MM.1S (cell line): ENCODE measurements around the gene PDXDC1.
"Not testable (repeated sequence)": the region's sequence is repeated elsewhere in the genome, so short reads cannot be mapped to it uniquely, and the experiment has no call there.

ENCODE experiments used
- DNase-seq: peaks from one replicate; pipeline ENCODE4 v3.0.0-alpha.2; 2015
- H2AFZ ChIP-seq: fragments of 300-600 bp; sonication (generic); 2 replicates; pipeline ENCODE4 v1.6.0; 2016; ENCODE audit warnings: antibody characterized with exemption, low read length
- H3F3A ChIP-seq: fragments of 300-600 bp; sonication (generic); 2 replicates; pipeline ENCODE4 v1.6.1; 2016; ENCODE audit warnings: mild to moderate bottlenecking, antibody characterized with exemption, low read length, moderate library complexity, mixed read lengths; ENCODE audit not compliant: insufficient read depth
- H3K27ac ChIP-seq: fragments of 300-600 bp; sonication (generic); 2 replicates; pipeline ENCODE4 v1.5.1; 2016; ENCODE audit warnings: mild to moderate bottlenecking, low read length
- H3K27me3 ChIP-seq: fragments of 300-600 bp; sonication (generic); replicated peaks from 2 replicates; pipeline ENCODE4 v1.6.0; 2016; ENCODE audit warnings: low read length; ENCODE audit not compliant: insufficient read depth
- H3K36me3 ChIP-seq: fragments of 300-600 bp; sonication (generic); replicated peaks from 2 replicates; pipeline ENCODE4 v1.6.1; 2016; ENCODE audit warnings: mild to moderate bottlenecking, low read length, mixed read lengths; ENCODE audit not compliant: insufficient read depth
- H3K4me1 ChIP-seq: fragments of 300-600 bp; sonication (generic); 2 replicates; pipeline ENCODE4 v1.6.1; 2016; ENCODE audit warnings: low read length, mixed read lengths
- H3K4me2 ChIP-seq: fragments of 300-600 bp; sonication (generic); 2 replicates; pipeline ENCODE4 v1.6.0; 2016; ENCODE audit warnings: low read depth, low read length
- H3K4me3 ChIP-seq: fragments of 300-600 bp; sonication (generic); 2 replicates; pipeline ENCODE4 v1.5.1; 2016; ENCODE audit warnings: low read length, mixed read lengths
- H3K79me2 ChIP-seq: fragments of 300-600 bp; sonication (generic); 2 replicates; pipeline ENCODE4 v1.6.1; 2016; ENCODE audit warnings: mixed run types, low read length, mixed read lengths
- H3K9ac ChIP-seq: fragments of 300-600 bp; sonication (generic); 2 replicates; pipeline ENCODE4 v1.6.1; 2016; ENCODE audit warnings: low read length, mixed read lengths
- H3K9me2 ChIP-seq: fragments of 300-600 bp; sonication (generic); replicated peaks from 2 replicates; pipeline ENCODE4 v1.6.1; 2016; ENCODE audit warnings: mild to moderate bottlenecking, low read length, mixed read lengths; ENCODE audit not compliant: insufficient read depth
- H3K9me3 ChIP-seq: fragments of 300-600 bp; sonication (generic); replicated peaks from 2 replicates; pipeline ENCODE4 v1.6.1; 2016; ENCODE audit warnings: mild to moderate bottlenecking, low read length, mixed read lengths; ENCODE audit not compliant: insufficient read depth
- H4K20me1 ChIP-seq: fragments of 300-600 bp; sonication (generic); 2 replicates; pipeline ENCODE4 v1.6.1; 2016; ENCODE audit warnings: mild to moderate bottlenecking, low read length, moderate library complexity, mixed read lengths; ENCODE audit not compliant: insufficient read depth

PDXDC1 gene

DNA sequence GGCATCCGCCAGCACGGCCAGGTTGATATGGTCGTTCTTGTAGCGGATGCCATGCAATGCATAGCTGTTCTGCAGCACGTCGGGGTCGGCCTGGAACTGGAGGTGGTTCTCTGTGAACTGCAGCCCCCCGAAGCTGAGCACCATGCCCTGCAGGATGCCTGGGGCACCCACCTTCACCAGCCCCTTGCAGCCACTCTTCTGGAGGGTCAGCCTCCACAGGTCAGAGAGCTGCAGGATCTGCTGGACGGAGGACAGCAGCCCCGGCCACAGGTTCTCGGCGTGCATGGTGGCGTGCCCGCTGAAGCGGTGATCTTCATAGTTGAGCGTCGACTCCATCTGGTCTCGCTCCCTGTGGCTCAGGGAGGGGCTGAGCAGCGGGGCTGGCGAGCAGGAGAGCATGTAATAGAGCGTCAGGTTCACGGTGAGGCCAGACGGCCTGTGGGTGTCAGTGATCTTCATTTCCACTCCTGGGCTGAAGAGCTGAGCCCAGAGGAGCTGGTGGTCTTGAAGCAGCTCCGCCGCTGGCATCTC lies 13.9 kb downstream of the PDXDC1 start:
- peaks cover 77% of the 10 kb centered on the region for H3K79me2 ChIP-seq

DNA sequence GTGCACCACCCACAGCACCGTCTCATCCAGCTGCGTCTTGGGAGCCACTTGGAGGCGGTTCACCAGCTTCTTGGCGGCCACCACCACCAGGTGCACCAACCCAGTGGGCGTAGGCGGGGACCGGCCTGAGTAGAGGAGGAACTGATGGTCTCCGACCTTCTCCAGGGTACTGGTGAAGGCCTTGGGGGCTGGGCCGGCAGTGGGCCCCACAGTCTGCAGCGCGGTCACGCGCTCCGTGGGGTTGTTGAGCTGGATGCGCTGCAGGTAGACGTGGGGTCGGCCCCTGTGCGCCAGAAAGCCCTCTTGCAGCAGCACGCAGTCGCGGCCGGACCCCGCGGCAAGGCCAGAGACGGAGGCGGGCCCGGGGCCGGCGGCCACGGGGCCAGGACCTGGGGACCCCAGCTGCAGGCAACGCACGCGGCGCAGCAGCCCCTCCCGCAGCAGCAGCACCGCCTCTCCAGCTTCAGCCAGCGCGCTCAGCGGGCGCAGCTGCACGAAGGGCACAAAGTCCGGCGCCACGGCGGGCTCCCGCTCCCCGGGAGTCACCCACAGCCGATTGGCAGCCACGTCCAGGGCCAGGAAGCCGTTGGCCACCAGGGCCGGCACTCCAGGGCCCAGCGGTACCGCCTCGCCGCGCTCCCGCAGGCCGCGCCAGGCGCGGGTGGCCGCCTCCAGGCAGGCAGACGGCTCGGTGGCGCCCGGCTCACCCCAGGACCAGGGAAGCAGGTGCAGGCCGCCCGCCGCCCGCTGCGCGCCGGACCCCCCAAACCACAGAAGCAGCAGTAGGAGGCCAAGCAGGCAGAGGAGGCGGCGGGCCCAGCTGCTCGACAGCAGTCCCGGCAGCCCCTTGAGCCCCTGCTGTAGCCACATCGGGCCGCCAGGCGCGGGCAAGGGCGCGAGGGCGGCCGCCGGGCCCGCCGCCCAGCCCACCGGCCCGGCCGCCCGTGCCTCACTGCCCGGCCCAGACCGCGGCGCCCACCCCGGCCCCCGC lies 14.8 kb downstream of the PDXDC1 start:
- not testable (repeated sequence) for H3K36me3 ChIP-seq, H3K4me1 ChIP-seq, H3K9me3 ChIP-seq, H3K9ac ChIP-seq, H3K27me3 ChIP-seq, H2AFZ ChIP-seq, H3K9me2 ChIP-seq, H3K27ac ChIP-seq, DNase-seq, H3F3A ChIP-seq, H3K4me2 ChIP-seq, H3K4me3 ChIP-seq, H4K20me1 ChIP-seq
- H3K79me2 ChIP-seq: peaks cover 80% of the 10 kb centered on the region

More for the DNA sequence above, 13.9 kb downstream of the PDXDC1 start:
- not testable (repeated sequence) for H3K4me2 ChIP-seq, DNase-seq, H3K27me3 ChIP-seq, H3K4me1 ChIP-seq, H2AFZ ChIP-seq, H4K20me1 ChIP-seq, H3K36me3 ChIP-seq, H3K4me3 ChIP-seq, H3K9me3 ChIP-seq, H3K27ac ChIP-seq, H3F3A ChIP-seq, H3K9me2 ChIP-seq, H3K9ac ChIP-seq

DNA sequence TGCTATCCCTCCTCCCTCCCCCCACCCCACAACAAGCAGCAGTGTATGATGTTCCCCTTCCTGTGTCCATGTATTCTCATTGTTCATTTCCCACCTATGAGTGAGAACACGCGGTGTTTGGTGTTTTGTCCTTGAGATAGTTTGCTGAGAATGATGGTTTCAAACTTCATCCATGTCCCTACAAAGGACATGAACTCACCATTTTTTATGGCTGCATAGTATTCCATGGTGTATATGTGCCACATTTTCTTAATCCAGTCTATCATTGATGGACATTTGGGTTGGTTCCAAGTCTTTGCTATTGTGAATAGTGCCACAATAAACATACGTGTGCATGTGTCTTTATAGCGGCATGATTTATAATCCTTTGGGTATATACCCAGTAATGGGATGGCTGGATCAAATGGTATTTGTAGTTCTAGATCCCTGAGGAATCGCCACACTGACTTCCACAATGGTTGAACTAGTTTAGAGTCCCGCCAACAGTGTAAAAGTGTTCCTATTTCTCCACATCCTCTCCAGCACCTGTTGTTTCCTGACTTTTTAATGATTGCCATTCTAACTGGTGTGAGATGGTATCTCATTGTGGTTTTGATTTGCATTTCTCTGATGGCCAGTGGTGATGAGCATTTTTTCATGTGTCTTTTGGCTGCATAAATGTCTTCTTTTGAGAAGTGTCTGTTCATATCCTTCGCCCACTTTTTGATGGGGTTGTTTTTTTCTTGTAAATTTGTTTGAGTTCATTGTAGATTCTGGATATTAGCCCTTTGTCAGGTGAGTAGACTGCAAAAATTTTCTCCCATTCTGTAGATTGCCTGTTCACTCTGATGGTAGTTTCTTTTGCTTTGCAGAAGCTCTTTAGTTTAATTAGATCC lies 18.7 kb downstream of the PDXDC1 start:
- not testable (repeated sequence) for H3K4me2 ChIP-seq, H2AFZ ChIP-seq, H3K27ac ChIP-seq, H3K27me3 ChIP-seq, H4K20me1 ChIP-seq, DNase-seq, H3F3A ChIP-seq, H3K4me3 ChIP-seq, H3K9me3 ChIP-seq, H3K9ac ChIP-seq, H3K4me1 ChIP-seq, H3K36me3 ChIP-seq, H3K9me2 ChIP-seq
- H3K79me2 ChIP-seq: peaks cover 65% of the 10 kb centered on the region

DNA sequence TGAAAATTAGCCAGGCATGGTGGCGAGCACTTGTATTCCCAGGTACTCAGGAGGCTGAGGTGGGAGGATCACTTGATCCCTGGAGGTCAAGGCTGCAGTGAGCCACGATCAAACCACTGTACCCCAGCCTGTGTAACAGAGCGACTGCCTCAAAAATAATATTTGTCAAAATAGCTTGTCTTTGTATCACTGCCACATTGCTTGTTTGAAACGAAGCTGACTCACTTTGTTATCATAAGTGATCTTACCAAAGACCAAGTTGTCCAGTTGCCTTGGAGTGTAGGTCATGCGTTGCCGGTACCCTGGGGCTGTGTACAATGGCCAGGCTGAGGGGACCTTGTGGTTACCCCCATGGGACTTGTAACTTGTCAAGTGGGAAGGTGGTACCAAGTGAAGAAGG lies 21.9 kb downstream of the PDXDC1 start:
- DNase-seq, H3K4me2 ChIP-seq, H3K27me3 ChIP-seq, H3K36me3 ChIP-seq, H3K9me2 ChIP-seq, H3K9ac ChIP-seq, H3K4me1 ChIP-seq, H3K9me3 ChIP-seq, H2AFZ ChIP-seq, H3K27ac ChIP-seq, H3F3A ChIP-seq, H4K20me1 ChIP-seq, H3K4me3 ChIP-seq: not testable (repeated sequence)
- peaks cover 46% of the 10 kb centered on the region for H3K79me2 ChIP-seq

DNA sequence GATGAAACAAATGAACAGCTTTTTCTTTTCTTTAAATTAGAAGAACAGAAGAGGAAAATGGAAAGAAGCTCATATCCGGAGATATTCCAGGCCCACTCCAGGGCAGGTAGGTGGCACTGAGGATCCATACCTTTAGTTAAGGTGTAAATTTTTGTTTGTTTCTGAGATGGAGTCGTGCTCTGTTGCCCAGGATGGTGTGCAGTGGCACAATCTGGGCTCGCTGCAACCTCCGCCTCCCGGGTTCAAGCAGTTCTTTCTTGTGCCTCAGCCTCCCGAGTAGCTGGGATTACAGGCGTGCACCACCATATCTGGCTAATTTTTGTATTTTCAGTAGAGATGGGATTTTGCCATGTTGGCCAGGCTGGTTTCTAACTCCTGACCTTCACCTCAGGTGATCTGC lies 23.5 kb downstream of the PDXDC1 start:
- not testable (repeated sequence) for H3K4me1 ChIP-seq, H3K4me2 ChIP-seq, H3F3A ChIP-seq, H3K36me3 ChIP-seq, H2AFZ ChIP-seq, H3K4me3 ChIP-seq, H3K9me2 ChIP-seq, H4K20me1 ChIP-seq, H3K9ac ChIP-seq, H3K27ac ChIP-seq, H3K9me3 ChIP-seq, DNase-seq, H3K27me3 ChIP-seq
- H3K79me2 ChIP-seq: peaks cover 30% of the 10 kb centered on the region

DNA sequence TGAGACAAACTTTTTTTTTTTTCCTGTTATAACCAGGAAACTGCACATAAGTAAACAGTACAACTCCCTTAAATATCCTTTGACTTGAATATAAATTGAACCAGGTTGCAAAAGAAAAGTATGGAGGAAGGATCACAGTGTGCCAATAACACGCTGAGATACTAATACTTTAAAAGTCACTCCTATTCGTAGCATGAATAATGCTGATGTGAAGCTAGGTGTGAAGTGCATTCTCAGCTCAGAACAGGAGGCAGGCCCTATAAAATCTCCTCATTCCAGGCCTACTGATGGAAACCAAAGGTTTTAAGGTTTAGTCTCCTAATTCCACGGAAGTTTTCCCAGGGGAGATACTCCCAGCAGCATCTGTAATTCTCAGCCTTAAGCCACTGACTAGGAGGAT lies 25.0 kb downstream of the PDXDC1 start:
- not testable (repeated sequence) for H3K9me3 ChIP-seq, H3K27me3 ChIP-seq, H3K4me1 ChIP-seq, H3K4me2 ChIP-seq, H3K36me3 ChIP-seq, H4K20me1 ChIP-seq, H3K9ac ChIP-seq, H2AFZ ChIP-seq, H3K4me3 ChIP-seq, H3K27ac ChIP-seq, DNase-seq, H3F3A ChIP-seq, H3K9me2 ChIP-seq
- peaks cover 21% of the 10 kb centered on the region for H3K79me2 ChIP-seq

DNA sequence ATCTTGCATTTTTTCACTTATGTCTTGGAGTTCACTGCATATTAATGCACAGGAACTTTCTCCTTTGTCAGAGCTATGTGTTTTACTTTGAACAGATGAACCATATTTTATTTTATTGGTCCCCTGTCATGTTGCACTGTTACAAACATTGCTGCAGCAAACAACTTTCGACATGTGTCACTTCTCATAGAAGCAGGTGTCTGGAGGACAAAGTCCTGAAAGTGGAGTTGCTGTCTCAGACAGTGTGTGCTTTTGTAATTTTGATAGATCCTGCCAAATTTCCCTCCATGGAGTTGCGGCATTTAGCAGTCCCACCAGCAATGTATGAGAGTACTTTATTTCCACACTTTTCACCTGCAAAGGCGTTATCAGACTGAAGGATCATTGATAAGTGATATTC lies 27.6 kb downstream of the PDXDC1 start:
- not testable (repeated sequence) for H3K36me3 ChIP-seq, H2AFZ ChIP-seq, H3F3A ChIP-seq, H4K20me1 ChIP-seq, H3K27ac ChIP-seq, H3K9me3 ChIP-seq, DNase-seq, H3K79me2 ChIP-seq, H3K9ac ChIP-seq, H3K4me2 ChIP-seq, H3K27me3 ChIP-seq, H3K9me2 ChIP-seq, H3K4me1 ChIP-seq, H3K4me3 ChIP-seq
